ENCODE measurements around the gene ATG4A.
A peak's percentile ranks its signal among the peaks of the same experiment; 100 is the strongest.

The ATG4A gene

DNA sequence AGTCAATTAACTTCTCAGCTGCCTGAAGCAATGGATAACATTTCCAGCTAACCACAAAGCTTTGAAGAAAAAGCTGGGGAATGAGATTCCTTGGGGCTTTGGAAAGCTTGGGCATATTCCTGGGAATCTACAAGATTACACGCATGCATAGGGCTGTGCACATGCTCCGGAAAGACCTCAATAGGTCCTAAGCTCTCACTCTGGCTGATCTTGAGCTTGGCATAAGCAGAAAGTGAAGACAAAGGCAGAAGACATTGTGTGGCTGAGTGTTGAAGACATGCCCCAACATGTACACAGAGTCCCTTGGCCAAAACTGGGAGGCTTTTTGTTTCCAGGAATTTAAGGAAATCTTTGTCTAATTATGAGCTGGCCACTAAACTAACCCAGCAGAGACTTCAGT lies 31.2 kb downstream of the ATG4A start:
- DNase-seq (ENCODE audit: low spot score) = no peak

DNA sequence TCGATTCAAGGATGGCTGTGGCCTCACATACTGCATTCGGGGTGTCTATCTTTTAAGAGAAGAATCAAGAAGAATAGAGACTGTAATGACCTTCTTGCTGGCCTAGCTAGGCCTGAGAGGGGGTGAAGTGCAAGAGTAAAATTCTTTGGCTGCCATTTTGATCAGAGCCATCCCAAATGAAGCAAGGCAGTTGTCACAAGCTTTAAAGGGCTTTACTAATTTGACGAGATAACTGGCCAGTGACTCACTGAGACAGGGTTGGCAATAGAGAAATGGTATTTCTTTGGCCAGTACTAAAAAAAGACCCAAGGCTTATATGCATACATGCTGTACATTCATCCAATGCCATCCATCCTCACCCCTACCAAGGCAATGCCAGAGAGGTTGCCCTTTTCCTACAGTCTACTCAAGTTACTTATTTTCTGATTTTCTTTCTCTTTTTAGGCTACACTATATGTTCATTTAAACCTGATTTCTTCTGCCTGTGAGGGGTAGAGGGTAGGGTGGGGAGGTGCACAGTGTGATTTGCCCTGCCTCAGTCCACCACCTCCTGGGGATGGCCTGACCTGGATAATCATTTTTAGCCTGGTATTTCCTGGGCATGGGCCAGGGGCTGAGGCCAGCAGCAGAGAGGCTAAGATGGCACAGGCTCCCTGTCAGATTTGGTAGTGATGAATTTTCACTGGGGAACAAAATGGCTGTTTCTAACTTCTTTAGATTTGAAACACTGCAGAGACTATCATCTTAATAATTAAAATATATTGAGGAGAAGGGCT lies 32.2 kb downstream of the ATG4A start:
- DNase-seq (ENCODE audit: low spot score) = no peak

GRCh38 chrX:108126661-108127060 lies 35.1 kb downstream of the ATG4A start:
- DNase-seq (ENCODE audit: low spot score) = no peak

- no peak for DNase-seq (ENCODE audit: low spot score)
Observed at GRCh38 chrX:108127152-108127551, 35.6 kb downstream of the ATG4A start.

DNA sequence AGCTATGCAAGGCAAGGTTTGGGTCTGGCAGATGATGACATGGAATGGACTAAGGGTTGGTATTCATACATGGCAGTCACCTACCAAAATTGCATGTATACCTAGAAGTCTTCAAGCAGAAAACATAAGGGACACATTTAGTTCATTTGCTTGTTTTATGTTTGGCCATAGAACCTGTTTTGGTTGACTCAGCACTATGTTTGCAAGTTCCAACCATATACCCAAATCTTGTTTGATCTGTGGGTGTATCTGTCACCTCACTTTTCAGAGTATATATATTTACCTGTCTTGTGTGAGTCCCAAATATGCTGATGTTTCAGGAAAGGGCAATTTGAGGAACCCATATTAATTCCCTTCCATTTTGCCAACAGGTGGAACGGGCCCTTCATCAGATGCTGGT lies 39.3 kb downstream of the ATG4A start:
- DNase-seq (ENCODE audit: low spot score) = no peak

DNA sequence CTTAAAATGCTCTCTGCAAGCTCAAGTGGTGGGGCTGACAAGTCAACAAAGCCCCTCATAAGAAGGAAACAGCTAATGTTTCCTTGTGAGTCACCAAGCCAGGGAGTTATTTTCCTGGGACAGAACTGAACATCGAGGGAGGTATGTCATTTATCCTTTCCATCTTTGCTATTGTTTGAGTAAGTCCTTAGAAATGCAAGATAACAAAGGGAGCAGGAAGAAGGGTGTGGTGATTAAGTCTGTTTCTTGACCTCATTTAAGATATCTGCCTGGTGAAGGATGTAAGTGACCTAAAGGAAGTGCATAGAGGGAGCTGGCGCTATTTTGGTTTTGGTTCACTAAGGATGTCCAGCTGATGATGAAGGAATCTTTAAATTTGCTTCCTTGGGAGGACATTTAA lies 39.9 kb downstream of the ATG4A start:
- DNase-seq (ENCODE audit: low spot score) = no peak

DNA sequence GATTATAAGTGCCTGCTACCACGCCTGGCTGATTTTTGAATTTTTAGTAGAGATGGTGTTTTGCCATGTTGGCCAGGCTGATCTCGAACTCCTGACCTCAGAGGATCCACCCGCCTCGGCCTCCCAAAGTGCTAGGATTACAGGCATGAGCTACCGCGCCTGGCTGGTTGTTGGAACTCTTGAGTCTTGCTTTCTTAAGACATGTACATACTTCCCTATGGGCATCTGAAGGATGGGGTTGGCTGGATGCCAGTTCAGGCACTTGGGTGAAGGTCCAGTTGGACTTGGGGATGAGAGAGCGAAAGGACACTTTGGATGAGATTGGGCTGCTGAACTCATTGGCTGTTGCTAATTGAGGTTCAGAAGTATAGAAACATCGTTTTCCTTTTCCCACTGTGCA lies 40.5 kb downstream of the ATG4A start:
- DNase-seq (ENCODE audit: low spot score) = no peak

GRCh38 chrX:108132876-108133275 lies 41.3 kb downstream of the ATG4A start:
- no peak for DNase-seq (ENCODE audit: low spot score)

DNA sequence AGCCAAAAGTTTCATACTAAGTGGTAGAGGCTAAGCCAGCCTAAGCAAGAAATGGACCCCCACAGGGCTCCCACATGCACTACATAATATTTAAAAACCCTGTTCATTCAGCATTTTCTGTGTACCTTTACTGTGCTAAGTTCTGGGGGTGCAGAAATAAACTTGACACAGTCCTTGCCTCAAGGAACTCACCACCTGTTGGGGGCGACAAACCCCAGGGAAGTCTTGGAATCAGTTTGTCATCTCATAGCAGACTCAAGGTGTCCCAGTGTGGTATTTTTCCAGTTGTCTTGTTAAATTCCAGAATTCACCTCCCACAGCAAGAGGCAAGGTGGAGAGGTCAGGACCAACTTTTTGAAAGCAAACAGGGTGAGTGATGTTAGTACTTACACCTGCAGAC lies 43.1 kb downstream of the ATG4A start:
- no peak for DNase-seq (ENCODE audit: low spot score)

- DNase-seq (ENCODE audit: low spot score) = peak; percentile 26
Observed at GRCh38 chrX:108138814-108139702, 47.5 kb downstream of the ATG4A start.

DNA sequence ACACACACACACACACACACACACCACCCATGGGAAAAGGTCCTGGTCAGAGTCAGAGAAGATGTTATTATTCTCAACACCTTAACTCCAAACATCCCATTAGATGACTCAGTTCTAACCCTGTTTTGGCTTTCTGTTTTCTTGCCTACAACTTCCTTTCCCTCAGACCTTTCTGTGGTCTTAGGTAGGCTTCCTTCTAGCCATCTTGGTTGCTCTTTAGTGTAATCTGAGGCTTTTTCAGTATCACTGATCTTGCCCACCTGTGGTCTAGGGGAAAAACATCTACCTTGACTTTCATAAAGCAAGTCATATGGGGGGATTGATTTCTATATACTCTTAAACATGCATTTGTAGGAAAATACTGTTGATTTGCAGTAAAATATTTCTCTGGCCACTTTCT lies 56.9 kb downstream of the ATG4A start:
- no peak for DNase-seq (ENCODE audit: low spot score)

DNA sequence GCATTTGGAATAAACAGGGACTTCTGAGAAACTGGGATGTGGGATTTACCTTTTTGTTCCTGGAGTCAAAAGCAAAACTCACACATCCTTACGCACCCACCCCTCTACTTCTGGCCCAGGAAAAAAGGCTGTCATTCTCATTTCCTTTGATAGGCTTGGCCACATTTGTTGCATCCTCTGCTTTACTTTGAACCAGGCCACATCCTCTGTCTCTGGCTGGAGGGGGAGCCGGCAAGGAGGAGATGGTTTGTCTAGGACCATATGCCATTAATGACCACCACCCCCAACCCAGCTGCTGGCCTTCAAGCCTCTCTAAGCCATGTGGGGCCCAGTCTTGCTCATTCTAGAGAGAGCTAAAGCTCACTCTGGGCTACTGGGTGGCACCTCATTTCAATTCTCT lies 64.5 kb downstream of the ATG4A start:
- no peak for DNase-seq (ENCODE audit: low spot score)

DNA sequence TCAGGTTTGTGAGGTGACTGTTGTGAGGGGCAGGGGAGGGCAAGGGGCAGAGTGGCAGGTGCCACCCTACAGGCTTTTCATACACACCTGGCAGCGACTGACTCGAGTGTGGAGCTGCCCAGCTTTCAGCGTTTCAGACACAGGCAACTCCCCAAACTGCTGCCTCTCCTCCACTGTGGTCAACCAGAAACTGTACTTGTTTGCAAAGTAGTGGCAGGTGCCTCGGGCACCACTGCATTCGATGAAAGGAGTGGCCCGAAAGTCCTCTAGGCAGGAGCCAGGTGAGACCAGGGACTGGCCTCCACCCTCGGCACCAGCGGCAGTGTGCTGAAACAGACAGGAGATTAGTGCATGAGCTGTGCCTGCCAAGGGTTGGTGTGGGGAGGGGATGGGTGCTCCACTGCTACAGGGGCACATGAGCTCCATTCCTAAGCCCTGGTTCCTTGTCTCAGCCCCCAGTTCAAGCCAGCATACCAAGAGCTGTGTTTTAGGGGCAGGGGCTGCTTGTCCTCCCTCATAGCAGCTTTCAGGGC lies 65.4 kb downstream of the ATG4A start:
- DNase-seq (ENCODE audit: low spot score) = no peak

DNA sequence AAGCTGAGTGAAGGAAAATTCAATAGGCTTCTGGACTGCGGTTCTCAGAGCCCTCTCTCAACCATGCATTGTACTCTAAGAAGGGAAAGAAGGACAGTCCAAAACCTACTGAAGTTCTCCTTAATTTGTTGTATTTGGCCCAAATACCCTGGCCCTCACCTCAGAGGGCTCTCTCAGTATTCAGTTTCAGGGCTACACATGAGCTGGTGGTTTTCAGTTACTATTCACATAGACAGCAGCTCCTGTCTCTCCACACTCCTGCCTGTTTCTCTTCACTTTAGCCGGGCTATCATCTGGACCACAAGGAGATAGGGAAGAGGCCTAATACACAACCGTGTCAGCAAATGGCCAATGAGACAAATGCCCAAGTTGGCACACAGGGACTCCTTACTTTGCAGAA lies 66.0 kb downstream of the ATG4A start:
- DNase-seq (ENCODE audit: low spot score) = no peak

- no peak for DNase-seq (ENCODE audit: low spot score)
Observed at GRCh38 chrX:108159028-108159670, 67.6 kb downstream of the ATG4A start.

- no peak for DNase-seq (ENCODE audit: low spot score)
Observed at GRCh38 chrX:108160309-108160708, 68.7 kb downstream of the ATG4A start.

- no peak for DNase-seq (ENCODE audit: low spot score)
Observed at GRCh38 chrX:108162265-108162664, 70.7 kb downstream of the ATG4A start.

DNA sequence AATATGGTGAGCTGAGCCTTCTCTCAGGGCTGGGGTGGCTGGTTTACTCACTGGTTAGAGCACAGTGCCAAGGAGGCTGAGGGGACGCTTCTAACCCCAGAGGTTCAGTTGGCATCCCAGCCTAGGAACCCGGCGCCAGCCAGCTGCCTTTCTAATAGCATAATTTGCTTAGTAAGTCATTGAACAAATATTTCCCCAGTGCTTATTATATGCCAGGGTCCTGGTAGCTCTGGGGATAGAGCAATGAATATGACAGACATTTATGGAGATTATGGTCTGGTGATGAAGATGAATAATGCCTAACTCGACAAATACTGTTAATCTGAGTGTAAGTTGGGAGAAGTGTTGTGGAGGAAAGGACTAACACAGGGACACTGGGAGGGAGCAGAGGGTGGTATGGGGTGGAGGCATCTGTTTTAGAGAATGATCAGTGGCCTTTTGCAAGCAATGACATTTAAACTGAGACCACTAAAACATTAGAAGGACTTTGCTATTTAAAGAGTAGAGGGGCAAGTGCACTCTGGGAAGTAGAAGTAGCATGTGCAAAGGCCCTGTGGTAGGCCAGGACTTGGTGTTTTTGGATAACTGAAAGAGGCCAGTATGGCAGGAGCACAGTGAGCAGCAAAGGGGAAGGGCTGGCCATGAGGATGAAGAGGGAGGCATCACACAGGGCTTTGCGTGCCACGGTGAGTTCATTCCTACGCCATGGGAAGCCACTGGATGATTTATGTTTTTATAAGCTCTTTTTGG lies 71.9 kb downstream of the ATG4A start:
- no peak for DNase-seq (ENCODE audit: low spot score)

DNA sequence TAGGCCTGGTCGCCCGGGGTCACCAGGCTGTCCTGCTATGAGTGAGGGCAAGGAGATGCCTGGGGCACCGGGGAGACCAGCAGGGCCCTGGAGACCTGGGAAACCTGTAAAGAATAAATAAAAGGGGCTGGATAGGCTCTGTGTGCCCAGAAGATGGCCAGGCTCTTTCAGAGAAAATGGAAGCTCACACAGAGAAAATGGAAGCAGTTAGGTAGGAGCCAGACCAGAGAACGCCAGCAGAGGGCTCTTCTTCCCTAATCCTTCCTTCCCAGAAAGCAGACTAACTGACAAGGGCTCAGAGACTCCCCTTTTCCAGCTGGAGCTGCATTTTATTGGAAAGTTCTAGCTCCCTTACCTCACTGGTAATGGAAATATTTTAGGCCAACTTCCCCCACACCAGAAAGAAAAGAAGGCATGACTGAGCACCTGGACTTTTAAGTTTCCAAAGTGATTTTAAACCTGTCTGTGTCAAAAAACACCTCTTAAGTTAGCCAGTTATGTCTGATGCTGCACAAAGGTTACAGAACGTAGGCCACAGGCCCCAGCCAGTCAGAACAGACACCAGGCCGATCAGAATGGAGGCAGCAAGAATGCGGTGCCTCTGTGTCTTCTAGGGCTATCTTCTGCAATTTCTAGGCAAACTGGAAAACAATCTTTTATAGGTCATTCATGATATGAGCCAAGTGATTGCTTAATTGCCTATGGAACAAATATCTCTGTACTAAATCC lies 74.0 kb downstream of the ATG4A start:
- DNase-seq (ENCODE audit: low spot score) = peak; percentile 1

GRCh38 chrX:108167211-108167872 lies 75.8 kb downstream of the ATG4A start:
- DNase-seq (ENCODE audit: low spot score) = no peak

Measured in NAMALWA (cell line).